NT2/D1 (cell line): ENCODE data around the gene GPR45.

Source experiments
- SUZ12 ChIP-seq: IDR thresholded peaks from 2 replicates; pipeline ENCODE4 v1.6.1; 2011; ENCODE audit not compliant: insufficient read length, insufficient read depth; ENCODE audit errors: extremely low read depth
- YY1 ChIP-seq: IDR thresholded peaks from 2 replicates; pipeline ENCODE4 v1.6.1; 2011; ENCODE audit not compliant: insufficient read length, insufficient read depth
- ZNF274 ChIP-seq: IDR thresholded peaks from 2 replicates; pipeline ENCODE4 v1.6.1; 2011; ENCODE audit warnings: mild to moderate bottlenecking, low read depth, low read length

- no peak for TF ChIP-seq ZNF274
- TF ChIP-seq YY1, result no peak
- TF ChIP-seq SUZ12, result no peak
Measured at GRCh38 chr2:105237045-105237765, 4.3 kb upstream of the GPR45 start.
